Neural cell (in vitro differentiated cells): ENCODE data around the gene PLEKHA1.

Experiments used
- CTCF ChIP-seq: fragments of 450-650 bp; IDR thresholded peaks from 2 replicates; pipeline ENCODE4 v1.5.1; 2014; ENCODE audit warnings: antibody characterized with exemption, mild to moderate bottlenecking, moderate library complexity; ENCODE audit not compliant: poor library complexity, severe bottlenecking
- EZH2 ChIP-seq: fragments of 200-600, 300-800 bp; shearing (Covaris generic), sonication (generic); IDR thresholded peaks from 2 replicates; pipeline ENCODE4 v1.6.1; 2014; ENCODE audit warnings: antibody characterized with exemption, low read length, borderline replicate concordance, mild to moderate bottlenecking; ENCODE audit not compliant: insufficient read depth, poor library complexity, severe bottlenecking
- MXI1 ChIP-seq: fragments of 450-650 bp; conservative IDR thresholded peaks from 2 replicates; pipeline ENCODE4 v1.6.1; 2014; ENCODE audit warnings: antibody characterized with exemption, mild to moderate bottlenecking; ENCODE audit not compliant: poor library complexity, severe bottlenecking
- POLR2AphosphoS5 ChIP-seq: IDR thresholded peaks from 2 replicates; pipeline ENCODE4 v1.6.1; 2012
- RAD21 ChIP-seq: fragments of 450-650 bp; conservative IDR thresholded peaks from 2 replicates; pipeline ENCODE4 v1.6.1; 2014; ENCODE audit warnings: antibody characterized with exemption, mild to moderate bottlenecking, moderate library complexity
- REST ChIP-seq: IDR thresholded peaks from 2 replicates; pipeline ENCODE4 v1.6.1; 2012; ENCODE audit warnings: borderline replicate concordance
- SMC3 ChIP-seq: fragments of 450-650 bp; conservative IDR thresholded peaks from 2 replicates; pipeline ENCODE4 v1.6.1; 2014; ENCODE audit warnings: antibody characterized with exemption, mild to moderate bottlenecking, moderate library complexity; ENCODE audit not compliant: poor library complexity
- TAF1 ChIP-seq: IDR thresholded peaks from 2 replicates; pipeline ENCODE4 v1.6.1; 2012; ENCODE audit warnings: low read depth

- TF ChIP-seq EZH2, result no peak
- TF ChIP-seq POLR2AphosphoS5, result no peak
- TF ChIP-seq SMC3, result no peak
- no peak for TF ChIP-seq MXI1
- no peak for TF ChIP-seq CTCF
- TF ChIP-seq TAF1, result no peak
- TF ChIP-seq RAD21, result no peak
- no peak for TF ChIP-seq REST
These were observed 104.5 kb downstream of the PLEKHA1 start for GRCh38 chr10:122478971-122479370.
